HFF-Myc (cell line): ENCODE results near the gene YY1.

ENCODE experiments used
- DNase-seq: peaks from one replicate; pipeline ENCODE4 v3.0.0-alpha.2; 2011; ENCODE audit warnings: low read depth; ENCODE audit errors: extremely low read depth
- H3K4me3 ChIP-seq: replicated peaks from 2 replicates; pipeline ENCODE4 v1.5.1; 2011; ENCODE audit warnings: low read depth, mild to moderate bottlenecking, control low read depth, low read length
- TF ChIP-seq, protein P1 (sequence below): IDR thresholded peaks from 2 replicates; pipeline ENCODE4 v1.5.1; 2012; ENCODE audit warnings: mild to moderate bottlenecking, low read depth, low read length, control low read depth; ENCODE audit errors: missing control alignments

YY1 gene

DNA sequence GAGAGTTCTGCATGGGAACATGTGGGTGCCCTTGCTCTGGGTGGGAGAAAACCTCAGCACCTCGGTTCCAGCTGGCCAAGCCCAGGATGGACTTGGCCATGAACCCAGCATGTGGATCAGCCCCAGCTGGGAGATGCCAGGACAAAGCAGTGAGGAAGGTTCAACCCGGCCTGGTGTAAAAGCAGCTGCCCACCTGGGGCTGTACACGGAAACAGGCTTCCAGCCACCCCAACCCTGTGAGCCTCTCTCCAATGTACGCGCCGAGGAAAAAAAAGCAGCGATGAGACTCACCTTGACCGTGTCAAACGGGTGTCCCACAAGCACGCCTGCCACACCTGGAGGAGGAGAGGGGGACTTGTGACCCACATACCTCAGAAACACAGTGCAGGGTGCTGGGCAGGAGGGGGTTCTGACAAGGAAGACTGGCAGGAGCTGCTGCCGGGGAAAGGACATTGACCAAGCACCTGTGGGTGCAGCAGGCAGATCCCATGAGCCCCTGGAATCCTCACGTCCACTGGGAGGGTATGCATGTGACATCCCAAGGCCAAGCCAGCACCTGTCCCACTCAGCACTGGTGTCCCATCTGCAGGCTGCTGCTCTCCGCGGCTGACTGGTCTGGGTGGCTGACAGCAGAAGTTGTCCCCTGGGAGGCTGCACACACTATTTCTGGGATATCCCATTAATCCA, 59.8 kb downstream of the YY1 start:
- no peak overlapping the region for H3K4me3 ChIP-seq
- DNase-seq: no peak
- TF ChIP-seq, protein P1, sequence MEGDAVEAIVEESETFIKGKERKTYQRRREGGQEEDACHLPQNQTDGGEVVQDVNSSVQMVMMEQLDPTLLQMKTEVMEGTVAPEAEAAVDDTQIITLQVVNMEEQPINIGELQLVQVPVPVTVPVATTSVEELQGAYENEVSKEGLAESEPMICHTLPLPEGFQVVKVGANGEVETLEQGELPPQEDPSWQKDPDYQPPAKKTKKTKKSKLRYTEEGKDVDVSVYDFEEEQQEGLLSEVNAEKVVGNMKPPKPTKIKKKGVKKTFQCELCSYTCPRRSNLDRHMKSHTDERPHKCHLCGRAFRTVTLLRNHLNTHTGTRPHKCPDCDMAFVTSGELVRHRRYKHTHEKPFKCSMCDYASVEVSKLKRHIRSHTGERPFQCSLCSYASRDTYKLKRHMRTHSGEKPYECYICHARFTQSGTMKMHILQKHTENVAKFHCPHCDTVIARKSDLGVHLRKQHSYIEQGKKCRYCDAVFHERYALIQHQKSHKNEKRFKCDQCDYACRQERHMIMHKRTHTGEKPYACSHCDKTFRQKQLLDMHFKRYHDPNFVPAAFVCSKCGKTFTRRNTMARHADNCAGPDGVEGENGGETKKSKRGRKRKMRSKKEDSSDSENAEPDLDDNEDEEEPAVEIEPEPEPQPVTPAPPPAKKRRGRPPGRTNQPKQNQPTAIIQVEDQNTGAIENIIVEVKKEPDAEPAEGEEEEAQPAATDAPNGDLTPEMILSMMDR: no peak

- TF ChIP-seq, protein P1: no peak
- no peak for DNase-seq
Measured at GRCh38 chr14:100299238-100299560, 60.3 kb downstream of the YY1 start.

GRCh38 chr14:100302616-100303015, 63.7 kb downstream of the YY1 start:
- no peak overlapping the region for H3K4me3 ChIP-seq
- DNase-seq: no peak
- TF ChIP-seq, protein P1: no peak

More at GRCh38 chr14:100299238-100299560, 60.3 kb downstream of the YY1 start:
- H3K4me3 ChIP-seq: no peak overlapping the region

DNA sequence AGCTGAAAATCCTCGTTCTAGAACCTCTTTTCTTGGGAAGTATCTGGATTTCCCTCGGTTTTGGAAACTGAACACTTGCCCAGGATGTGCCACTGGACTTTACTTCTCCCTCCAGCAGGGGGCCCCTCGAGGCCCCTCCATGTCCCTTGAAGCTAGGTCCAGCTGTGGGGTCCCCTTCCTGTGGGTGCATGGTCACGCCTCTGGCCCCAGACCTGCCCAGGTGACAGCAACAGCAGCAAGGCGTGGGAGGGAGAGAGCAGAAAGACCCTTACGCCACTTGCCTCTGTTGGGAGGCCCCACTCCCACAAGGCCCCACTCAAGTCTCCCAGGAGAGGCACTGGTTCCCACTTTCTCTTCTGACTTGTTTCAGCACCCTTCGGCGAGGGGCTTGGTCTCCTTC, 64.2 kb downstream of the YY1 start:
- DNase-seq: no peak
- no peak overlapping the region for H3K4me3 ChIP-seq
- TF ChIP-seq, protein P1: peak; percentile 80

DNA sequence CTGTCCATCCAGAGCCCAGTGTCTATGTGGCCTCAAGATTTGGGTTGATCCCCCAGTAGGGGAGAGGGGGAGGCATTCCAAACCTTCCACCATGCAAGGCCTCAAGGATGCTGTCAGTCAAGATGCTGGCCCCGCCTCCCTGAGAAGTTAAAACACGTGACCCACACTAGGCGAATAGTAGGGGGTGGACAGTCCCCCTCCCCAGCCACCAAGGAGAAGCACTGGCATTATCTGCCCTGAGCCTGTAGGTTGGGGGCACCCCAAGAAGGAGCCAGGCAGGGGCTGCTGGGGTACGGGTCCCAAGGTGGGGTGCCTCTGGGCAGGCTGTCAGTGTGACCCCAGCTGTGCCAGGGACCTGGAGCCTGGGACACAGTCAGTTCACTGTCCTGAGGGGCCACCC, 65.0 kb downstream of the YY1 start:
- H3K4me3 ChIP-seq: no peak overlapping the region
- no peak for DNase-seq
- TF ChIP-seq, protein P1: no peak

GRCh38 chr14:100304825-100305323, 65.9 kb downstream of the YY1 start:
- TF ChIP-seq, protein P1: no peak
- DNase-seq: no peak
- peak overlapping the region; percentile 69 for H3K4me3 ChIP-seq
